Endothelial cell of umbilical vein (primary cell): ENCODE results near the gene TSEN15. TPM values are rescaled to one million over a fixed set of nuclear protein-coding genes. Genes with fewer than 3 reads are reported as not detected.

Experiments
- BruUV-seq: library from RNA; stranded (reverse); fragments of 400-500 nt; replicated peaks from 2 replicates; lab custom pipeline; 2021; lab: Mats Ljungman, UMichigan
- CTCF ChIA-PET: fragments of 300-600, 350-600 bp; sonication (Branson Sonifier 250); formaldehyde crosslinking; loops from one replicate; lab custom pipeline; 2021; ENCODE audit warnings: antibody characterized with exemption, inconsistent platforms; lab: Charles Lee
- POLR2A ChIA-PET: fragments of 300-600, 350-600 bp; sonication (Branson Sonifier 250); formaldehyde crosslinking; loops from one replicate; lab custom pipeline; 2021; ENCODE audit warnings: antibody characterized with exemption, inconsistent platforms; lab: Charles Lee
- DNase-seq: peaks from one replicate; pipeline ENCODE4 v3.0.0-alpha.2; 2011; ENCODE audit warnings: low read depth, low spot score
- FAIRE-seq: peaks from 2 replicates; lab custom pipeline; 2011; peaks lifted over from hg19 to GRCh38; lab: Jason Lieb, UNC
- H2AFZ ChIP-seq: 2 replicates; pipeline ENCODE4 v1.6.0; 2012; ENCODE audit warnings: low read depth, low read length, control low read depth, inconsistent platforms
- H3K27ac ChIP-seq: 2 replicates; pipeline ENCODE4 v1.5.1; 2011; ENCODE audit warnings: low read depth, mild to moderate bottlenecking, control low read depth, low read length, moderate library complexity; ENCODE audit not compliant: insufficient read depth
- H3K27me3 ChIP-seq, 2 experiments: 2 replicates each; pipeline versions ENCODE4 v1.6.0 to v1.6.1; 2011; ENCODE audit warnings: low read length in 2 of 2, mixed read lengths in 1 of 2; ENCODE audit not compliant: control insufficient read depth in 2 of 2, insufficient read depth in 2 of 2
- H3K36me3 ChIP-seq, 2 experiments: 2 replicates in 1 of 2; 3 replicates in 1 of 2; pipeline ENCODE4 v1.5.1; 2011; ENCODE audit warnings: low read length in 2 of 2, mild to moderate bottlenecking in 1 of 2, moderate library complexity in 1 of 2; ENCODE audit not compliant: control insufficient read depth in 2 of 2, insufficient read depth in 2 of 2; ENCODE audit errors: extremely low read depth in 1 of 2
- H3K4me1 ChIP-seq: 3 replicates; pipeline ENCODE4 v1.5.1; 2011; ENCODE audit warnings: mild to moderate bottlenecking, low read length; ENCODE audit not compliant: control insufficient read depth, insufficient read depth; ENCODE audit errors: extremely low read depth
- H3K4me2 ChIP-seq: 2 replicates; pipeline ENCODE4 v1.6.1; 2011; ENCODE audit warnings: low read length, control low read depth, mixed read lengths; ENCODE audit not compliant: insufficient read depth
- H3K4me3 ChIP-seq, 3 experiments: fragments of 200-600 bp in 1 of 3; sonication (generic), shearing (Covaris generic) in 1 of 3; replicated peaks in 1 of 3; 2 replicates each; pipeline ENCODE4 v1.5.1; 2011 to 2016; ENCODE audit warnings: control low read depth in 3 of 3, low read length in 3 of 3, mild to moderate bottlenecking in 2 of 3, inconsistent platforms in 1 of 3, low read depth in 1 of 3, moderate library complexity in 1 of 3; ENCODE audit not compliant: insufficient read depth in 1 of 3
- H3K79me2 ChIP-seq: 2 replicates; pipeline ENCODE4 v1.6.0; 2012; ENCODE audit warnings: low read length, inconsistent platforms; ENCODE audit not compliant: control insufficient read depth, insufficient read depth
- H3K9ac ChIP-seq: replicated peaks from 2 replicates; pipeline ENCODE3; 2011; ENCODE audit warnings: low read length, control low read depth; ENCODE audit not compliant: insufficient read depth; ENCODE audit errors: extremely low read depth
- H3K9me1 ChIP-seq: replicated peaks from 3 replicates; pipeline ENCODE4 v1.6.0; 2011; ENCODE audit warnings: mild to moderate bottlenecking, low read length; ENCODE audit not compliant: control insufficient read depth, insufficient read depth; ENCODE audit errors: extremely low read depth
- H3K9me3 ChIP-seq: replicated peaks from 2 replicates; pipeline ENCODE4 v1.5.1; 2012; ENCODE audit warnings: low read length, inconsistent platforms; ENCODE audit not compliant: control insufficient read depth, insufficient read depth
- H4K20me1 ChIP-seq: replicated peaks from 2 replicates; pipeline ENCODE3; 2011; ENCODE audit warnings: mild to moderate bottlenecking, low read length; ENCODE audit not compliant: control insufficient read depth, insufficient read depth; ENCODE audit errors: extremely low read depth
- EZH2 ChIP-seq: IDR thresholded peaks from 2 replicates; pipeline ENCODE4 v1.6.1; 2012; ENCODE audit warnings: borderline replicate concordance, low read depth, mild to moderate bottlenecking, moderate library complexity, low read length, inconsistent platforms; ENCODE audit not compliant: severe bottlenecking
- FOS ChIP-seq: IDR thresholded peaks from 2 replicates; pipeline ENCODE4 v1.6.1; 2011; ENCODE audit warnings: mild to moderate bottlenecking, low read length, moderate library complexity, borderline replicate concordance; ENCODE audit not compliant: insufficient read depth
- GATA2 ChIP-seq: IDR thresholded peaks from 2 replicates; pipeline ENCODE4 v1.7.0; 2011; ENCODE audit warnings: low read depth, mild to moderate bottlenecking, moderate library complexity, mixed read lengths, low read length; ENCODE audit not compliant: insufficient read length, insufficient read depth
- JUN ChIP-seq: IDR thresholded peaks from 2 replicates; pipeline ENCODE4 v1.6.1; 2011; ENCODE audit warnings: borderline replicate concordance, low read depth; ENCODE audit not compliant: insufficient read length, insufficient read depth
- MYC ChIP-seq: IDR thresholded peaks from one replicate; pipeline ENCODE4 v1.6.1; 2011; ENCODE audit warnings: mild to moderate bottlenecking, low read depth, low read length
- POLR2A ChIP-seq: IDR thresholded peaks from 2 replicates; pipeline ENCODE4 v1.6.1; 2012; ENCODE audit warnings: low read depth, mild to moderate bottlenecking, control low read depth, low read length
- POLR2AphosphoS5 ChIP-seq: IDR thresholded peaks from 2 replicates; pipeline ENCODE4 v1.6.1; 2012; ENCODE audit warnings: low read depth, mild to moderate bottlenecking, control low read depth, low read length, moderate library complexity; ENCODE audit not compliant: insufficient read depth
- dilution Hi-C: fragments of 300-500 bp; cut with MboI; formaldehyde crosslinking; loops from one replicate; pipeline ENCODE4 v1.15.0; 2019; ENCODE audit warnings: low sequenced_read_pairs; ENCODE audit not compliant: extremely low pct_ligation_motif_present
- intact Hi-C: fragments of 100-400 bp; cut with micrococcal nuclease; formaldehyde crosslinking; loops from one replicate; pipeline ENCODE4 v1.10.0; 2022
- polyA plus RNA-seq, 4 experiments: library from polyadenylated mRNA; depleted of rRNA in 3 of 4; stranded (reverse) in 3 of 4; unstranded in 1 of 4; fragments of >200 nt; gene quantifications; 2 replicates each; pipeline versions ENCODE4 v1.2.1 to v1.2.3, GENCODE V29; 2011 to 2012; ENCODE audit warnings: missing spikeins in 1 of 4
- total RNA-seq: library from RNA; stranded (reverse); gene quantifications from 2 replicates; pipeline ENCODE4 v1.2.3, GENCODE V29; 2021
- TF ChIP-seq, protein P1 (sequence below), 2 donors: IDR thresholded peaks; 1 replicate in 1 of 2; 2 replicates in 1 of 2; pipeline ENCODE4 v1.5.1; 2011; ENCODE audit warnings: low read length in 2 of 2, mild to moderate bottlenecking in 2 of 2, moderate library complexity in 2 of 2, control low read depth in 1 of 2, inconsistent platforms in 1 of 2, low read depth in 1 of 2; ENCODE audit not compliant: insufficient read depth in 1 of 2; ENCODE audit errors: extremely low read depth in 1 of 2
- TF ChIP-seq, protein P2 (sequence below): IDR thresholded peaks from 2 replicates; pipeline ENCODE4 v1.6.1; 2011; ENCODE audit not compliant: insufficient read depth, insufficient read length

Gene TSEN15
- total and polyA plus RNA-seq, 2 donors (not counting 3 experiments of a cell fraction or from before 2014, with no cell fraction given), result 20.6 to 25.8 TPM

DNA sequence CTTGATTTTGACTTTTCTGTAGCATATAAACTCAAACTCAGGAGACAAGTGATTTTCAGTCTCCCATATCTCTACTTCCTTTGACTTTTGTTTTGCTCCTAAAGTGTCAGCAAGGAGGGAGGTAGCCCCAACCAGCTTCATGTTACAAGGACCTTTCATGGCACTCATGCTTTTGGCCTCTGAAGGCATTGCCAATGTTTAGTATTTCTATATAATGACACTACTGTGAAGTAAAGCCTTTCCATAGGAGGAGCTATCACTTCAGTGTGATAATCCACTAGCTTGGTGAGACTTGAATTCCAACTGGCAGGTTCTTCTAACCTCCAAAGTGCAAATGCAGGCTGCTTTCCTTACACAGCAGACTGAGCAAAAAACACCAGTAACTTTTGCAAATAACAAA is 28.4 kb upstream of the TSEN15 start:
- no peak overlapping the region for H2AFZ ChIP-seq
- dilution Hi-C loops (no loop called here), intact Hi-C loops (no loop called here)
- H3K4me2 ChIP-seq, result no peak overlapping the region
- no TSS peak for BruUV-seq
- H3K27me3 ChIP-seq, result peaks cover 16 to 24% of the 10 kb centered on the region in 2 experiments
- no peak for TF ChIP-seq POLR2AphosphoS5
- TF ChIP-seq, protein P1, sequence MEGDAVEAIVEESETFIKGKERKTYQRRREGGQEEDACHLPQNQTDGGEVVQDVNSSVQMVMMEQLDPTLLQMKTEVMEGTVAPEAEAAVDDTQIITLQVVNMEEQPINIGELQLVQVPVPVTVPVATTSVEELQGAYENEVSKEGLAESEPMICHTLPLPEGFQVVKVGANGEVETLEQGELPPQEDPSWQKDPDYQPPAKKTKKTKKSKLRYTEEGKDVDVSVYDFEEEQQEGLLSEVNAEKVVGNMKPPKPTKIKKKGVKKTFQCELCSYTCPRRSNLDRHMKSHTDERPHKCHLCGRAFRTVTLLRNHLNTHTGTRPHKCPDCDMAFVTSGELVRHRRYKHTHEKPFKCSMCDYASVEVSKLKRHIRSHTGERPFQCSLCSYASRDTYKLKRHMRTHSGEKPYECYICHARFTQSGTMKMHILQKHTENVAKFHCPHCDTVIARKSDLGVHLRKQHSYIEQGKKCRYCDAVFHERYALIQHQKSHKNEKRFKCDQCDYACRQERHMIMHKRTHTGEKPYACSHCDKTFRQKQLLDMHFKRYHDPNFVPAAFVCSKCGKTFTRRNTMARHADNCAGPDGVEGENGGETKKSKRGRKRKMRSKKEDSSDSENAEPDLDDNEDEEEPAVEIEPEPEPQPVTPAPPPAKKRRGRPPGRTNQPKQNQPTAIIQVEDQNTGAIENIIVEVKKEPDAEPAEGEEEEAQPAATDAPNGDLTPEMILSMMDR (IDR thresholded peaks at IDR 0.05; ENCODE audit: extremely low read depth in 1 of 2, insufficient read depth in 1 of 2, low read depth in 1 of 2, low read length in 2 of 2), result no peak
- TF ChIP-seq, protein P2, sequence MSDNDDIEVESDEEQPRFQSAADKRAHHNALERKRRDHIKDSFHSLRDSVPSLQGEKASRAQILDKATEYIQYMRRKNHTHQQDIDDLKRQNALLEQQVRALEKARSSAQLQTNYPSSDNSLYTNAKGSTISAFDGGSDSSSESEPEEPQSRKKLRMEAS, result no peak
- no peak for TF ChIP-seq JUN
- TF ChIP-seq MYC, result no peak
- TF ChIP-seq EZH2, result no peak
- no peak for TF ChIP-seq FOS
- TF ChIP-seq GATA2, result no peak
- TF ChIP-seq POLR2A, result no peak
- no peaks in the 10 kb centered on the region for H3K79me2 ChIP-seq
- no peaks in the 10 kb centered on the region for H3K4me1 ChIP-seq
- no peak for FAIRE-seq
- H3K9me3 ChIP-seq, result no peaks in the 10 kb centered on the region
- CTCF ChIA-PET, result no interaction called here
- POLR2A ChIA-PET, result no interaction called here
- no peaks in the 10 kb centered on the region for H3K9me1 ChIP-seq
- H3K4me3 ChIP-seq, result no peak overlapping the region
- H4K20me1 ChIP-seq, result no peaks in the 10 kb centered on the region
- H3K36me3 ChIP-seq, result no peaks in the 10 kb centered on the region
- H3K27ac ChIP-seq, result no peak overlapping the region
- no peak for DNase-seq
- no peak overlapping the region for H3K9ac ChIP-seq
